Hematopoietic multipotent progenitor cell treated with erythropoietin and hydrocortisone succinate and interleukin-3 and kit ligand, for 17 days (in vitro differentiated cells): ENCODE data around the gene ANKS4B.
A peak's percentile ranks its signal among the peaks of the same experiment; 100 is the strongest.
"Not testable (repeated sequence)": the region's sequence is repeated elsewhere in the genome, so short reads cannot be mapped to it uniquely, and the experiment has no call there.

ENCODE experiments used
- DNase-seq: peaks from one replicate; pipeline ENCODE4 v3.0.0-alpha.2; 2015; ENCODE audit warnings: low spot score

The ANKS4B gene

DNA sequence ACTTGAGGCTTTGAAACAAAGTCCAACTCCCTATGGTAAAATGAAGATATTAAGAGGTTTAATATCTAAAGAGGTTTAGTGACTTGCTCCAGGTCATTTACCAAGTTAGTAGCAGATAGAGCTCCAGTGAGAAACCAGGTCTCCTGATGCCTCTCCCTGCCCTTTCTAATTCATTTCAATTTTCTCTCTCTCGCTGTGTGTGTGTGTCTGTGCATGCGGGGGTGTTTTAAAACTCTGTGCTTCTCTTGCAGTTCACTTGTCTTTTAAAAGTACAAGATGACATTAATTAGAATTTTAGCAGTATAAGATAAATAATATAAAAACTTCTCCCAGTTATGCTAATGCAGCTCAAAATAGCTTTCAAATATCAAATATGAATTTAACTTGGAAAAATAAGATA, 13.9 kb upstream of the ANKS4B start:
- no peak for DNase-seq

DNA sequence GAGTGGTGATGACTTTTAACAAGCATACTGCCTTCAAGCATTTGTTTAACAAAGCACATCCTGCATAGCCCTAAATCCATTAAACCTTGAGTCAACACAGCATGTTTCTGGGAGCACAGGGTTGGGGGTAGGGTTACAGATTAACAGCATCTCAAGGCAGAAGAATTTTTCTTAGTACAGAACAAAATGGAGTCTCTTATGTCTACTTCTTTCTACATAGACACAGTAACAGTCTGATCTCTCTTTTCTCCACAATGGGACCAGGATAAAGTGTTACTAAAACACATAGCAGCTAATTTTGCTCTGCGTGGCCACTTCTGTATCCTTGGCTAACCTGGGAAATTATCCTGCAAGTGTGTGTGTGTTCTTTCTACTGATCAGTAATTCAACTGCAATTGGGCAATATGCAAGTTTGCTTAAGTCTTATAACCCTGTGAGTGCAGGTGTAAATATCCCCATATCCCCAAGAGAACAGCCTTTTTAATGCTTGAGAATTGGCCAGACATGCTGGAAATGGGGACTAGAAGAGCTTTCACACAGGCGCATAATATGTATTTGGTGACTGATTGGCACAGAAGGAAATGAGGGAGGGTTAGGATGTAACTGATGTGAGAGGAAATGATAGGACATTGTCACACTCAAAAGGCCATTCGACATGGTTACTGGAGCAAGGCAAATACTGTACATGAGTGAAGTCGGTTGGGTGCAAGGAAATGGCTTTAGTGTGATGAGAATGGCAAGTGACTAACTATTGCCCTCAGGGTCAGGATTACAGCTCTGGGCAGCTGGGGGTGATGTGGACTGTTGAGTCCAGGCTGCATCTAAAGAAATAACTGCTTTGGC, 10.8 kb upstream of the ANKS4B start:
- no peak for DNase-seq

DNA sequence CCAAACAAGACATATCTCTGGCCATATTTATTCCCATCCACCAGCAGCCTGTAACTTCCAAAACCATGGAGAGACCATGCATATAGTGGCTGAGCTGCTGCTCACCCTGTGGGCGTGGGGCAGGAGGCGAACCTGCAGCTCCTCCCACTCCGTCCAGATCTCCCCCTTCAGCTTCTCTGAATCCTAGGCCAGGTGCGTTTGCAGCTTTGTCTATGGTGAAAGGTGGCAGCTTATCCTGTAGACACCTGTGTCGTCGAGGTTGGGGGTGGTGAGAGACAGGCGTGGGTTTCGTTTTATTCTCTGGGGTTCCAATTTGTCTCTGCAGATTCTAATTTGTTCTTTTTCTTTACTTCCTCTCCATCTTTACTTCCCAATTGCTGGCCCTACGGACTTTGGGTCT, 9.7 kb upstream of the ANKS4B start:
- DNase-seq = no peak

DNA sequence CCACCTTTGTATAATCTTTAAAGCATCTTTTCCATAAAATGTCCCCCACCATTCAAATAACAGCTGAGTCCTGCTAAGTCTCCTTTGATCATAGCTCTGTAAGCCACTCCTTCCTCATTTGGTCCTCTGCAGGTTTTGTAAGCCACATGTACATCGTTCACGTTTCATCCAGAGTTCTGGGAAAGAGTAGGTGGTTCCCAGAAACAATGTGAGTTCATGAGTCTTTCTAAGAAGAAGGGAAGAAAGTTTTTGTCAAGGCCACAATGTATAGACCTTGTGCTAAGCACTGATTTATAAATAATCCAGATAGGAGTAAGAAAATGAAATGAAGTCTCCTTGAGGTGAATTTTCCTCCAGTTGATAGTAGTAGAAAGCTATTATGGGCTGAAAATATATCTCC, 8.7 kb upstream of the ANKS4B start:
- DNase-seq = no peak

DNA sequence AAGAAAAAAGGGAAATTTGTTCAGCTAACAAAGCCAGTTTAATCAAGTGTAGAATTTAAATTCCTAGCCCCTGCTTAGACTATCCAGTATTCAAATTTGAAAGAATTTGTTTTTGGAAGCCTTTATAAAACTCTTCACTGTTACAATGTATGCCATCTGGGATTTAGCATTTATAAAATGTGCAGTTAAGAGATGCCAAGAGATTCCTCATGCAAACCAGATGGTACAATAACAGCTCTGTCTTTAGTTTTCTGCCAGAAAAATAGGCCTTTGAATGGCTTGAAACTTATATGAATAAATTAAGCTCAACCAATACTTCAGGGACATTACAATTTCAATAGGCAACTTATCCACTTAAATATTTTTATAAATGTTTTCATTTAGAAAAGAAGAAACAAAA, 6.8 kb upstream of the ANKS4B start:
- DNase-seq = no peak

DNA sequence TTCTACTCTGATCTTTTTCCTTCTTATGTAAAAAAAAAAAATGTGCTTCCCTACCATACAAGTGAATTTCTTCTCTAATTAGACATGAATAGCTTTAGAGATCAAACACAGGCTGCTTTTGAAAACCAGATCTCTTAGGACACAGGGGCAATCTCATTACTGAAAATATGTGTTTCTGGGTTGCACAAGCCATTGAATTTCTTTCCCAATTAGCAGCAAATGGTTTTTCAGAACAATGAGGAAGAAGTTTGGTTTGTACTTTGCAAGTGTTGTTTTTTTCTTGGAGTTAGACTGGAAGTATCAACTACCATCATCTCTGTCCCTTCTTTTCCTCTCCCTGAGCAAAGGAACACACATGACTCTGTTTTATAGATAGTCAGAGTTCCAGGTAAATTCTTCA, 5.6 kb upstream of the ANKS4B start:
- DNase-seq = no peak

- DNase-seq = no peak
Measured at GRCh38 chr16:21228361-21228872, 5.1 kb upstream of the ANKS4B start.

DNA sequence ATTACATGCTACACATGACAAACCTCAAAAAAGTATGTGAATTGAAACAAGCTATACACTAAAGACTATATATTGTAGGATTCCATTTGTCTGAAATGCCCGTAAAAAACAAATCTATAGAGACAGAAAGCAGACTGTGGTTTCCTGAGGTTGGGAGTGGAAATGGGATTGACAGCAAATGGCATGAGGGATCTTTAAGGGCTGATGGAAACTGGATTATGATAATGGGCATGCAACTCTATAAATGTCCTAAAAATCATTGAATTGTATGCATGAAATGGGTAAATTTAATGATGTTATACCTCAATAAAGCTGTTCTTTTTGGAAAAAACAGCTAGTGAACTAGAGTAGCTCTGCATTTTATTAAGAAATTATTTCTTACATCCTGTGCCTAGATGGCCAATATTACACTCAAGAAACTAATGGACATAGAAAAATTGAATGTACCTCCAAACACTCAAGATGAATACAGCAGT, 416 bp upstream of the ANKS4B start:
- no peak for DNase-seq

DNA sequence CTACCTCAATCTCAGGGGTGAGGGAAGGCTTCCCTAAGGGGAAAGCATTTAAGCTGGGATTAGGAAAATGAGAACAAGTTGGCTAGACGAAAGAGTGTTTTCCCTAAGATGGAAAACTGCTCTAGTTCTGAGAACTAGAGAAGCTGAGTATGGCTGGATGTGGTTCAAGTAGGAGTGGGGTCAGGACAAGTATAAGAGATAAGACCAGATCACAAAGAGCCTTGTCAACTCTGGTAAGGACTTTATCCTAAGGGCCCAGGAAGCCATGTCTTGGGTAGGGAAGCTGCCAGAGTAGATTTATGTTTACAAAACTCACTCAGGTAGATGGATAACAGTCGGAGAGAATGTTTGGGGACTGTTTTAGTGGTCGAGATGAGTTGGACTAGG, 1.7 kb downstream of the ANKS4B start:
- no peak for DNase-seq

DNA sequence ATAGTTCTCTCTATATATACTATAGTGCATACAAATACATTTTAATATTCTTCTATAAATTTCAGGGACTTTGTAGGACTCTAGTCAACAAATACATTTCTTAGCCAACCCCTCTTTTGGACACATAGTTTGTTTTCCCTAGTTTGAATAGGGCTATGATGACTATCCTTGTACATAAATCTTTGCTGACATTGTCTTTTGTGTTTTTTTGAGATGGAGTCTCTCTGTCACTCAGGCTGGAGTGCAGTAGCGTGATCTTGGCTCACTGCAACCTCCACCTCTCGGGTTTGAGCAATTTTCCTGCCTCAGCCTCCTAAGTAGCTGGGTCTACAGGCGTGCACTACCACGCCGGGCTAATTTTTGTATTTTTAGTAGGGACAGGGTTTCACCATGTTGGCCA, 3.3 kb downstream of the ANKS4B start:
- no peak for DNase-seq

- peak; percentile 11 for DNase-seq
Measured at GRCh38 chr16:21239646-21240045, 6.1 kb downstream of the ANKS4B start.

- no peak for DNase-seq
Measured at GRCh38 chr16:21242756-21243155, 9.3 kb downstream of the ANKS4B start.

GRCh38 chr16:21244518-21245215, 11.2 kb downstream of the ANKS4B start:
- no peak for DNase-seq

DNA sequence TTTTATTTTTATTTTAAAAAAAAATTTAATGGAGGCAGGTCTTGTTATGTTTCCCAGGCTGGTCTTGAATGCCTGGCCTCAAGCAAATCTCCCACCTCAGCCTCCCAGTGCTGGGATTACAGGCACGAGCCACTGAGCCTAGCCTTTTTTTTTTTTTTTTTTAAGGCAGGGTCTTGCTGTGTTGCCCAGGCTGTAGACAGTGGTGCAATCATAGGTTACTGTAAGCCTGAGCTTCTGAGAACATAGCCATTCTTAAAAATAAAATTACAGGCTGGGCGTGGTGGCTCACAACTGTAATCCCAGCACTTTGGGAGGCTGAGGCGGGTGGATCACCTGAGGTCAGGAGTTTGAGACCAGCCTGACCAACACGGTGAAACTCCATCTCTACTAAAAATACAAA, 14.7 kb downstream of the ANKS4B start:
- DNase-seq = not testable (repeated sequence)

DNA sequence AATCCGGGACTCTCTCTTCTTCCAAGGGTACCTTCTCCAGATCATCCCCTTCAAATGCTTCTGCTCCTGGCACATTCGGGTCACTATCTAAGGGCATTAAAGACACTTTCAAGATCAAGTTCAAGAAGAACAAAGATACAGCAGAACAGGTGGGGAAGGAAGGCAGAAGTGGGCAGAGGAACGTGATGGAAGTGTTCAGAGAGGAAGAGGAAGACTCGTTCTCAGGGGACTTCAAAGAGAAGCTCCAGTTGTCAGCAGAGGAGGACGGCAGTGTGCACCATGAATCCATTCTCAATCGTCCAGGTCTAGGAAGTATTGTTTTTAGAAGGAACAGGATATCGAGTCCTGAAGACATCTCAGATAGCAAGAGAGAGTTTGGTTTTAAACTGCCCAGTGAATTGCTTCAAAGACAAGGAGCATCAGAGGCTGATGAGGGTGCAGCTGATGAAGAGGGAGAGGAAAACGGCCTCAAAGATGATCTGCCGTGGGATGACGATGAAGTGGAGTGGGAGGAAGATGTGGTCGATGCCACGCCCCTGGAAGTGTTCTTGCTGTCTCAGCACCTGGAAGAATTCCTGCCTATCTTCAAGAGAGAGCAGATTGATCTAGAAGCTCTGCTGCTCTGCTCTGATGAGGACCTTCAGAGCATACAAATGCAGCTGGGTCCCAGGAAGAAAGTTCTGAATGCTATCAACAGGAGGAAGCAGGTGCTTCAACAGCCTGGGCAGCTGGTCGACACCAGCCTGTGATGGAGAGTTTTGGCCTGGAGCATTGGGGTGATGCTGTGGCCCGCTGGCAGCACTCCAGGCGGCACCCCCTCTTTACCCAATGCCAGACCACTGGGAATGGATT, 16.8 kb downstream of the ANKS4B start:
- DNase-seq = no peak

GRCh38 chr16:21253470-21253869, 20.0 kb downstream of the ANKS4B start:
- DNase-seq = no peak

DNA sequence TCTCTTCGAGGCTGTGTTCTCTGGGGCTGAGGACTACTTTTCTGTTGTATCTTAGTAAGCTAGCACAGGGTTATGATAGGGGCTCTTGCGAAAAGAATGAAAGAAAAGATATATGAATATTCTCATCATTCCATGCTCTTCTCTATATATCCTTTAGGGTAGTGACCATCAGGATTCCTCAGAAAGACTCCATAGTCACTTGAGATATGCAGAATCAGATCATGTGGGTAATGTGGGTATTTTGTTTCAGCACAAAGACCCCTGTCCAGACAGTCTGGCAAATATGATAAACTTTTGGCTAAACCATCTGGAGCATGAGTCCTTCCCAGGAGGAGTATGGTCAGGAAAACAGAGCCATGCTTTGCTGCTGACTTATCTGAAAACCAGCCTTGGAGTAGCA, 23.1 kb downstream of the ANKS4B start:
- no peak for DNase-seq

DNA sequence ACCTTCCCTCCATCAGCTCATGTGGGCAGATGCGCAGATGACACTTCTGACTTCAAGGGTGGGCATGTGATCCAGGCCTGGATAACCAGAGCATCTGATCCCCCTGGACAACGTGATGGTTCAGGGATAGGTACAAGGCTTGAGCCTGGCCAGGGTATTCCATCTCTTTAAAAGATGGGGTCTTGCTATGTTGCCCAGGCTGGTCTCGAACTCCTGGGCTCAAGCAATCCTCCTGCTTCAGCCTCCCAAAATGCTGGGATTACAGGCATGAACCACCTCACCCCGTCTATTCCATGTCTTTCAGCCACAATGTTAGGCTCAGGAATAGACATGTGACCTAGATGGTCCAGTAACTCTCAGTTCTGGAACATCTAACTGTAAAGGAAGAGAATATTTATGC, 23.8 kb downstream of the ANKS4B start:
- no peak for DNase-seq

GRCh38 chr16:21260870-21261791, 27.6 kb downstream of the ANKS4B start:
- peak; percentile 84 for DNase-seq

DNA sequence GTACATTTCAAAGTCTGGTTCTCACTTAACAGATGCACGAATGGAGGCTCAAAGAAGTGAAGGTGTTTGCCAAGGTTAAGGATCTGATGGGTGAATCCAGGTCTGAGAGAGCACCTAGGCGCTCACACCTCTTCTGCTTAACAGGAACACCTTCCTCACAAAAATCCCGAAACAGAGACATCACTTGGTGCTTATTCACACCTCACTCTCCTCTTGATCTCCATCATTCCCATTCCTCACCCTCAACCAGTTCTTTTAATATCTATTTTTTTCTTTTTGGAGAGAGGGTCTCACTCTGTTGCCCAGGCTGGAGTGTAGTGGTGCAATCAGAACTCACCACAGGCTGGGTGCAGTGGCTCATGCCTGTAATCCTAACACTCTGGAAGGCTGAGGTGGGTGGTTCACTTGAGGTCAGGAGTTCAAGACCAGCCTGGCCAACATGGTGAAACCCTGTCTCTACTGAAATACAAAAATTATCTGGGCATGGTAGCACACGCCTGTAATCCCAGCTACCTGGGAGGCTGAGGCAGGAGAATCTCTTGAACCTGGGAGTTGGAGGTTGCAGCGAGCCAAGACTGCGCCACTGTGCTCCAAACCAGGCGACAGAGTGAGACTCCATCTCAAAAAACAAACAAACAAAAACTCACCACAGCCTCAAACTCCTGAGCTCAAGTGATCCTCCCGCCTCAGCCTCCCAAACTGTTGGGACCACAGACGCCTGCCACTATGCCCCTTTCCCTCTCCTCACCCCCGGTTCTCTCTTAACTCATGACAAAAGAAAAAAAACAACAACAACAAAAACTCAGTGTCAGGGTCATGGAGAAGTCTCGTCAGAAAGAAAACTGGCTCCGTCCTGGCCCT, 29.5 kb downstream of the ANKS4B start:
- DNase-seq = no peak
